Esophagus squamous epithelium (tissue), 5 donors: Measurements from ENCODE around the gene C1orf167. TPM values are rescaled to one million over a fixed set of nuclear protein-coding genes. Genes with fewer than 3 reads are reported as not detected.

Experiments used
- DNase-seq: peaks from one replicate; lab custom pipeline; 2025; lab: John Stamatoyannopoulos, UW
- H3K27ac ChIP-seq, 4 donors: fragments of 200-600 bp; sonication (generic); one replicate each; pipeline ENCODE4 v1.5.1; 2016 to 2019; ENCODE audit warnings: mild to moderate bottlenecking in 1 of 4
- H3K27me3 ChIP-seq, 4 donors: fragments of 200-600 bp; sonication (generic); 1 replicate in 3 of 4; 2 replicates in 1 of 4; pipeline versions ENCODE4 v1.5.1 to v1.6.0; 2017 to 2021; ENCODE audit warnings: antibody characterized with exemption in 1 of 4
- H3K36me3 ChIP-seq, 3 donors: fragments of 200-600 bp; sonication (generic); one replicate each; pipeline ENCODE4 v1.5.1; 2016 to 2019
- H3K4me1 ChIP-seq, 3 donors: fragments of 200-600 bp; sonication (generic); one replicate each; pipeline ENCODE4 v1.5.1; 2017 to 2019
- H3K4me3 ChIP-seq, 4 donors: fragments of 200-600 bp; sonication (generic); 1 replicate in 3 of 4; 2 replicates in 1 of 4; pipeline ENCODE4 v1.5.1; 2016 to 2019; ENCODE audit warnings: mild to moderate bottlenecking in 2 of 4, moderate library complexity in 1 of 4
- H3K9me3 ChIP-seq, 3 donors: fragments of 200-600 bp; sonication (generic); one replicate each; pipeline ENCODE4 v1.5.1; 2016 to 2019
- CTCF ChIP-seq, 6 experiments: fragments of 450-650 bp in 4 of 6; fragments of 200-600 bp in 2 of 6; sonication (generic) in 2 of 6; IDR thresholded peaks; one replicate each; pipeline ENCODE4 v1.5.1; 2016 to 2019; ENCODE audit warnings: antibody characterized with exemption in 6 of 6, mild to moderate bottlenecking in 4 of 6, moderate library complexity in 4 of 6
- POLR2A ChIP-seq, 4 donors: fragments of 450-650 bp; IDR thresholded peaks; one replicate each; pipeline ENCODE4 v1.6.1; 2017; ENCODE audit warnings: antibody characterized with exemption in 4 of 4, mild to moderate bottlenecking in 4 of 4, moderate library complexity in 3 of 4
- WGBS, 2 donors: methylation state at CpG; one replicate each; pipeline ENCODE4 v1.1.5; 2018; 5-methylcytosine and 5-hydroxymethylcytosine counted together
- intact Hi-C: fragments of 100-400 bp; cut with DNase I; formaldehyde crosslinking; loops from one replicate; pipeline ENCODE4 v1.15.0; 2022
- total RNA-seq, 4 donors: library from RNA; depleted of rRNA; stranded (reverse); fragments of >200 nt; gene quantifications; one replicate each; pipeline ENCODE4 v1.1.0, GENCODE V29; 2016
- donor health status: DM: yes; HTN: yes; CAD: no.

Gene C1orf167
- total RNA-seq, 4 donors from 2014 or later, result 0.31 to 2.6 (median 0.76) TPM; not detected in 1

GRCh38 chr1:11774753-11775152 lies 12.8 kb downstream of the C1orf167 start:
- no peaks in the 10 kb centered on the region for H3K27me3 ChIP-seq
- no peaks in the 10 kb centered on the region for H3K4me1 ChIP-seq
- no peak overlapping the region for H3K4me3 ChIP-seq
- intact Hi-C loops, result no loop called here
- no peaks in the 10 kb centered on the region for H3K9me3 ChIP-seq
- H3K36me3 ChIP-seq, result no peaks in the 10 kb centered on the region
- DNase-seq, result no peak
- WGBS, 2 donors, result 81 to 92% methylated on average over 9 of the region's 9 CpGs
- no peak overlapping the region for H3K27ac ChIP-seq
- no peak for TF ChIP-seq POLR2A (IDR thresholded peaks at IDR 0.05)
- TF ChIP-seq CTCF (IDR thresholded peaks at IDR 0.05), result no peak

GRCh38 chr1:11777658-11778322 lies 15.8 kb downstream of the C1orf167 start:
- intact Hi-C loops, result no loop called here
- Histone ChIP-seq H3K27ac (no peak overlapping the region), H3K4me3 (no peak overlapping the region), H3K27me3 (no peaks in the 10 kb centered on the region), H3K4me1 (no peaks in the 10 kb centered on the region), H3K9me3 (no peaks in the 10 kb centered on the region), H3K36me3 (no peaks in the 10 kb centered on the region)
- 88 to 100% methylated on average over 2 to 7 of the region's 8 CpGs for WGBS, 2 donors
- TF ChIP-seq CTCF (IDR thresholded peaks at IDR 0.05) (no peak), POLR2A (IDR thresholded peaks at IDR 0.05) (no peak)
- DNase-seq, result no peak

- TF ChIP-seq POLR2A (IDR thresholded peaks at IDR 0.05) (no peak), CTCF (IDR thresholded peaks at IDR 0.05) (no peak)
- intact Hi-C loops, result no loop called here
- Histone ChIP-seq H3K9me3 (no peaks in the 10 kb centered on the region), H3K27ac (no peak overlapping the region), H3K36me3 (no peaks in the 10 kb centered on the region), H3K27me3 (no peaks in the 10 kb centered on the region), H3K4me1 (no peaks in the 10 kb centered on the region), H3K4me3 (no peak overlapping the region)
- 91% methylated on average over 7 of the region's 9 CpGs; no CpG with 5 or more reads in 1 of the 2 donors for WGBS, 2 donors
- no peak for DNase-seq
Observed at GRCh38 chr1:11778336-11778735, 16.3 kb downstream of the C1orf167 start.

- H3K9me3 ChIP-seq, result no peaks in the 10 kb centered on the region
- no peak overlapping the region for H3K4me3 ChIP-seq
- no peak for DNase-seq
- no peaks in the 10 kb centered on the region for H3K36me3 ChIP-seq
- intact Hi-C loops, result no loop called here
- no peak overlapping the region for H3K27ac ChIP-seq
- no peaks in the 10 kb centered on the region for H3K4me1 ChIP-seq
- TF ChIP-seq CTCF (IDR thresholded peaks at IDR 0.05) (no peak), POLR2A (IDR thresholded peaks at IDR 0.05) (no peak)
- H3K27me3 ChIP-seq, result no peaks in the 10 kb centered on the region
- 83 to 86% methylated on average over 6 to 9 of the region's 15 CpGs for WGBS, 2 donors
Observed at GRCh38 chr1:11778844-11779623, 17.0 kb downstream of the C1orf167 start.

GRCh38 chr1:11779715-11780379 lies 17.9 kb downstream of the C1orf167 start:
- TF ChIP-seq POLR2A (IDR thresholded peaks at IDR 0.05) (no peak), CTCF (IDR thresholded peaks at IDR 0.05) (no peak)
- intact Hi-C loops, result no loop called here
- H3K4me1 ChIP-seq, result peaks cover 3 to 7% (median 7%) of the 10 kb centered on the region in 3 donors
- no peak for DNase-seq
- 76 to 85% methylated on average over 3 to 4 of the region's 13 CpGs for WGBS, 2 donors
- no peak overlapping the region for H3K27ac ChIP-seq
- no peaks in the 10 kb centered on the region for H3K9me3 ChIP-seq
- no peak overlapping the region for H3K4me3 ChIP-seq
- H3K36me3 ChIP-seq, result no peaks in the 10 kb centered on the region
- no peaks in the 10 kb centered on the region for H3K27me3 ChIP-seq
